Adrenal gland (tissue), 5 donors: Measurements from ENCODE around the gene CCDC116.

ENCODE experiments used
- POLR2A ChIP-seq, 2 donors: fragments of 450-650 bp; IDR thresholded peaks; one replicate each; pipeline ENCODE4 v1.6.1; 2017; ENCODE audit warnings: antibody characterized with exemption in 2 of 2, mild to moderate bottlenecking in 2 of 2, moderate library complexity in 1 of 2
- TF ChIP-seq, protein P1 (sequence below), 6 experiments: fragments of 450-650 bp in 4 of 6; fragments of 200-600 bp in 2 of 6; sonication (generic) in 1 of 6; IDR thresholded peaks; 1 replicate in 5 of 6; 2 replicates in 1 of 6; pipeline versions ENCODE4 v1.5.1 to v1.8.0; 2016 to 2021; ENCODE audit warnings: antibody characterized with exemption in 6 of 6, mild to moderate bottlenecking in 2 of 6, moderate library complexity in 1 of 6
- donor health status: DM: no; HTN: no; CAD: no.

DNA sequence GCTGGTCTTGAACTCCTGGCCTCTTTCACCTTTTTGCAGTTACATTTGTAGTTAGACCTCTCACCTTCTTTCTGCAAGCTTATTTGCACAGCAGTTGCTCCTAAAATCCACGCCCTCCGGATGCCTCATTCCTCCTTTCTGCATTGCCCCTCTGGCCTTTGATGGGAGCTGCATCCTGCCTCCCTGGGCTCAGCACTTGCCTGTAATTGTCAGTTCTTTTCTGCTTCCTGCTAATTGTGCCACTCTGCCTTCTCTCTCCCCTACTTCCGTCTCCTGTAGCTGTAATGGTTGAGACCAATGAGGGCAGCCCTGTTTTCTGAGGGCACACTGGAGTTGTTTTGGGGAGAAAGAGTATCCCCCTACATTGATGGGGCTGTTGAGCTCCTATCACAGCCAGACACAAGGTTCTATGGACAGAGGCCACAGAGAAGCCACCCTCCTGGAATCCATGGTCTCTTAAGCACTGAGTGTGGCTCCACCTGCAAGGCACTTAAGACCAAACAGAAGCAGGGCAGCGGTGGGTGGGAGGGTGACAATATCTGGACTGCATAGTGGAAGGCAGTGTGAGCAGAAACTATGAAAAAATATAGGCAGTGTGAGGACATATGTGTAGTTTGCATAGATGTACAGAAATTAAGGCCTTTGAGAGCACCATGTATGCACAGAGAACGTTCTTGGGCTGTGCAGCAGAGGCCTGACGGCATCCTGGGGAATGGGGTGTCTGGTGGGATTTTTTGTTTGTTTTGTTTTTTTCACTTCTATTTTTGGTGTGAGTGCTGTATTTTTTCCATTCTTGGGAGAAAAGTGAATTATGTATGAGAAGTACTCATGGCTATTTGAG lies 33.3 kb upstream of the CCDC116 start:
- TF ChIP-seq, protein P1, sequence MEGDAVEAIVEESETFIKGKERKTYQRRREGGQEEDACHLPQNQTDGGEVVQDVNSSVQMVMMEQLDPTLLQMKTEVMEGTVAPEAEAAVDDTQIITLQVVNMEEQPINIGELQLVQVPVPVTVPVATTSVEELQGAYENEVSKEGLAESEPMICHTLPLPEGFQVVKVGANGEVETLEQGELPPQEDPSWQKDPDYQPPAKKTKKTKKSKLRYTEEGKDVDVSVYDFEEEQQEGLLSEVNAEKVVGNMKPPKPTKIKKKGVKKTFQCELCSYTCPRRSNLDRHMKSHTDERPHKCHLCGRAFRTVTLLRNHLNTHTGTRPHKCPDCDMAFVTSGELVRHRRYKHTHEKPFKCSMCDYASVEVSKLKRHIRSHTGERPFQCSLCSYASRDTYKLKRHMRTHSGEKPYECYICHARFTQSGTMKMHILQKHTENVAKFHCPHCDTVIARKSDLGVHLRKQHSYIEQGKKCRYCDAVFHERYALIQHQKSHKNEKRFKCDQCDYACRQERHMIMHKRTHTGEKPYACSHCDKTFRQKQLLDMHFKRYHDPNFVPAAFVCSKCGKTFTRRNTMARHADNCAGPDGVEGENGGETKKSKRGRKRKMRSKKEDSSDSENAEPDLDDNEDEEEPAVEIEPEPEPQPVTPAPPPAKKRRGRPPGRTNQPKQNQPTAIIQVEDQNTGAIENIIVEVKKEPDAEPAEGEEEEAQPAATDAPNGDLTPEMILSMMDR (IDR thresholded peaks at IDR 0.05), result no peak
- no peak for TF ChIP-seq POLR2A (IDR thresholded peaks at IDR 0.05)
